Medulla oblongata (tissue), 1 donor: ENCODE data around the gene VTI1A.

ENCODE experiments used
- DNase-seq: peaks from one replicate; pipeline ENCODE4 v3.0.0-alpha.2; 2015; ENCODE audit errors: extremely low spot score

VTI1A gene

DNA sequence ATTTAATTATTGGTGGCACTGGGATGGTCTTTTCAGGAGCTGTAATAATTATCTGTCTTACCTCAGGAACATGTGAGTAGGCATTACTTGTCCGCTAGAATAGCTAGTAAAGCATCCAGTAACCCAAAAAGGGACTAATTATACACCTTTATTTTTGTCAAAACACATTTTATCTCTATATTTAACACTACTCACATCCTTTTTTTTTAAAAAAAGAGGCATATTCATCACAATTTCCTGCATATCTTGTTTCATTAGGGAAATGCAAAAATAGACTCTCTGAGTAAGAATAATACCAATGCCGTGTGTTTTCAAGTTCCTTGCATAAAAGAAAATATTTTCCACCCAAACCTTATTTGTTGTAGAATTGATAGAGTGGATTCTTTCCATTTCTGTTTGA lies 99.5 kb downstream of the VTI1A start:
- DNase-seq = no peak

DNA sequence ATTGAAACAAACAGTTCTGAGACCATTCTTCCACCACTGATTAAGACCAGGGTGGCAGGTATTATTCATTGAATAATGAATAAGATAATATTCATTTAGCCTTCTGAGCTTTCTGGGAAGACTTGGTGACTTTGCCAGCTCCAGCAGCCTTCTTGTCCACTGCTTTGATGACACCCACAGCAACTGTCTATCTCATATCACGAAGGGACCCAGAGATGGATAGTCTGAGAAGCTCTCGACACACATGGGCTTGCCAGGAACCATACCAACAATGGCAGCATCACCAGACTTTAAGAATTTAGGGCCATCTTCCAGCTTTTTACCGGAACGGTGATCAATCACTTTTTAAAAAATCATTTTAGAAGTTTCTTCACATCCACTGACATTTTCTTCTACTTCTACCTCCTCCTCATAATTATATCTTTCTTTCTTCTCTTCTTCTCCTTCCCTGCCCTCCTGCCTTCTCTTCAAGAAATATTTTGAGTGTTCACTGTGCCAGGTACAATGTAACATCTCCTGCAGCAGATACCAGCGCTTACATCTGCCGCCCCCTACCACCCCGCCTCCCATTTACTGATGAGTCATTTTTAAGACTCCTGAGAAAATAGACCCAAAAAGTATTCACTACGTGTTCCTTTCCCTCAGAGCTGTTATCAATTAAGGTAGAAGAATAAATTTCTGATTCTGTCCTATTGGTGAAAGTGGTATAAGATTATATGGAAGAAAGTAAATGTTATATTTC lies 101.7 kb downstream of the VTI1A start:
- DNase-seq = no peak

DNA sequence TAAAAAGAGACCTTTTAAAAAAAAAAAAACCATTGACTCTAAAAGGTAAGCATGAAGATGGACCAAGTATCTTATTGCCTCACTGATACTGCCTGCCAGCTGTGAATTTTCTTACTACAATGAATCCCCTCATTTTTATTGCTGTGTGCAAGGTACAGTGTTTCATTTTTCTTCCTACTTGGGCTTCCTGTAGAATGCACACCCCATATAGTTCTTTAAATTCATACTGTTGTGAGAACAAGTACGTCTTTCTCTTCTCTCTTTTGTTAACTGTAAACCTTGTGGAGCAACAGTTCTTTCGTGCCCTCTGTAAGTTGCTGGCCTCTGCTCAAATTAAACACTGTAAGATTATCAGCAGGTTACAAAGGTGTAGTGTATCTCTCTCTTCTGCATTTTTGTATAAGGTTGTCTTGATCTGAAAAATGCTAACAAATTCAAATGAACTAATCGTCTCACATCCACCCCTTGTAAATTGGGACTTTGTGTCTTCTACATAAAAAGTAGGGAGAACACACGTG lies 105.6 kb downstream of the VTI1A start:
- DNase-seq = no peak

DNA sequence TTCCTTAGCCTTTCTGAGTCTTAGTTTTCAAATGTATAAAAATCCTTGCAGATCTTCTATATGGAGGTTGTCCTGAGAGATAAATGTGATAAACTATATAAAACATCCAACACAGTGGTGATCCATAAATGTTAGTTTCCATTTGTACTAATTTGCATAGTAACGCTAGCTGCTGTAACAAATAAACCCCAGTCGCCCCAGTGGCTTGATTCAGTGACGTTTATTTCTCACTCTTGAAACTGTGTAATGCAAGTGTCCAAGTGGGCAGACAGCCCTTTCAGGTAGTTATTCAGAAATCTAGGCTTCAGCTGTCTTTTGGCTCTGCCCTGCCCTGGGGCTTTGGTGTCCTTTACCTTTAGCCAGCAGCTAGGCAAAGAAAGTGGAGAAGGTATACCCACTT lies 106.3 kb downstream of the VTI1A start:
- DNase-seq = no peak

DNA sequence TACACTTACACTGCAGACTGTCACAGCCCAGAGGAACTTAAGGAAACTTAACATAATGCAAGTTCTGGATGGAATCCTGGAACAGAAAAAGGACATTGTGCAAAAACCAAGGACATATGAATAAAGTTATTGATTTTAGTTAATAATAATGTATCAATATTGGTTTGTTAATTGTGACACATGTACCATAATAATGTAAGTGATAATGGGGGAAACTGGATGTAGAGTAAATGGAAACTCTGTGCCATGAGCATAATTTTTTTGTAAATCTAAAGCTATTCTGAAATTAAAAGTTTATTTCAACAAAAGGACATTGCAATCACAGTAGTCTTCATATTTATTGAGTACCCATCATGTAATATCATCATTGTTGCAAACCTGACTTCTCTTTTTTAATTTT lies 107.2 kb downstream of the VTI1A start:
- DNase-seq = no peak

DNA sequence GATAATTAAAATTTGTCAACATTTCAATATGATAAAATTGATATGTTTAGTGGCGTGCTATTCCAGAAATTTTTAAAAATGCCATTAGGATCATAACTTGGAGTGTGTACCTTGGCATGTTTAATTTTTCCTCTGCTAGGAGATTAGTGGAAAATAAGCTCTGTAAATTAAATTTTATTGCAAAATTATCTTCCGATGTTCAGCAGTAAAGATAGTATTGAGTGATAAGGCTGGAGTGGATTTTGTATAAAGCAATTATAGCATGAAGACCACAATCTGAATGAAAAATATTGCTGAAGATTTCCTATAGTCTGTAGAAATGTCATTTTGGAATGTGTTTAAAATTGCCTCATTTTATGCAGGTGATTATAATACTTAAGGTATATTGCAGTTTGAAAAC lies 110.2 kb downstream of the VTI1A start:
- no peak for DNase-seq

DNA sequence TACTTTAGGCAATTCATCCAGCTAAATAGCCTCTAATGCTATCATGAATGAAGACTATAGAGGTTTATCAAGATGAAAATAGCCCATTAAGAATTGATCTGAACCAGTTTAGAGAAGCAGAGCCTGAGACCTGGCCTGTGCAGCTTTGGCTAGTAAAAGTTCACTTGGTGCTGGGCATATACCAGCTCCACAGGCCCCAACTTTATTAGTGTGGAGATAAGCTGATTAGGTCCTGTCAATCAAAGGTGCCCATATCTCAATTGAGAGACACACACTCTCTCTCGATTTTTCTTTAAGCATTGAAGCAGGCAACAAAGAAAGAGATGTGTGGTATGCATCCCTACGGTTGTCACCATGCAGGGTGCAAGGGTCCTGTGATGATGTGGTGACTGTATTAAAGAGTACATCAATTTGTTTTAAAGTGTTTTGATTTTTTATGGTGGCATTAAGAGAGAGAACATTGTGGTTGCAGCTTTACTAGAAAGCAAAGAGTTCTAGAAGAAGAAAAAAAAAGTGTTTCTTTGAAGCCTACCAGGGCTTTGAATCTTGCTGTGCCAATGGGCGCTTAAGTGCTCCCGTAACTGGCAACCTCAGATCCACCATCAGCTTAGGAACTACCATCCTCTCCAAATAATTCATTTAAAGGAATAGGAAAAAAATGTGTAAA lies 111.6 kb downstream of the VTI1A start:
- no peak for DNase-seq

DNA sequence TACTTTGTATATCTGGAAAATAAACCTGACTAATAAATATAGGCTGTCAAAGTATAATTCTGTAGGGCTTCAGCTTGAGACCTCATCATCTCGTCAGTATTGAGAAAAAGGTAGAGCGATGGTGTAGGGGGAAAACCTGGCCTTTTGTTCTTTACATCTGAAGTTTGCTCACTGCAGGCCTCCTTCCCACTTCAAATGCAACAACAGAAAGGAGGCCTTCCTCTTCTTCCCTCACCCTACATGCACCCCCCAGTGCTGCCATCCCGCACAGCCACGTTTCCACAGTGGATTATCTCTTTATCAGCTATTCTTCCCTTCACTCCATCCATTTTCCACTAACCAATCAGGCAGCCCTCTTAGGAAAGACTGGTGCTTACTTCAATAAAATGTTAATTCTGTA lies 112.3 kb downstream of the VTI1A start:
- no peak for DNase-seq

DNA sequence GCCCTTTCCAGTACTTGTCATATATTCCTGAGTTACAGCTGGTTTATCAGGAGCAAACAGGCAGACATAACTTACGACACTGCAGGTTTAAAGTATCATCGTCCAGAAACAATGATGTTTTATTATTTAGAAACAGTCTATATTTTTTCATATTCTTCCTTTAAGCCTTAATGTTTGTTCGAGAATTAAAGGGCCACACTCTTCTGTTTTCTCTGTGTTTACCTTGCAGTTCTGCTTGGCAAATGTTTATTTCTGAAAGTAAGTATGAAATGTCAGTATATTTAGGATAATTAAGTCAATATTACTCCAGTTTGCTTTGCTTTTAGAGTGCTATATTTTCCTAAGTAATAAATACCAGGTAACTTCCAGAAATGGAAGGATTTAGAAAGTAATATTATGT lies 115.1 kb downstream of the VTI1A start:
- DNase-seq = no peak

DNA sequence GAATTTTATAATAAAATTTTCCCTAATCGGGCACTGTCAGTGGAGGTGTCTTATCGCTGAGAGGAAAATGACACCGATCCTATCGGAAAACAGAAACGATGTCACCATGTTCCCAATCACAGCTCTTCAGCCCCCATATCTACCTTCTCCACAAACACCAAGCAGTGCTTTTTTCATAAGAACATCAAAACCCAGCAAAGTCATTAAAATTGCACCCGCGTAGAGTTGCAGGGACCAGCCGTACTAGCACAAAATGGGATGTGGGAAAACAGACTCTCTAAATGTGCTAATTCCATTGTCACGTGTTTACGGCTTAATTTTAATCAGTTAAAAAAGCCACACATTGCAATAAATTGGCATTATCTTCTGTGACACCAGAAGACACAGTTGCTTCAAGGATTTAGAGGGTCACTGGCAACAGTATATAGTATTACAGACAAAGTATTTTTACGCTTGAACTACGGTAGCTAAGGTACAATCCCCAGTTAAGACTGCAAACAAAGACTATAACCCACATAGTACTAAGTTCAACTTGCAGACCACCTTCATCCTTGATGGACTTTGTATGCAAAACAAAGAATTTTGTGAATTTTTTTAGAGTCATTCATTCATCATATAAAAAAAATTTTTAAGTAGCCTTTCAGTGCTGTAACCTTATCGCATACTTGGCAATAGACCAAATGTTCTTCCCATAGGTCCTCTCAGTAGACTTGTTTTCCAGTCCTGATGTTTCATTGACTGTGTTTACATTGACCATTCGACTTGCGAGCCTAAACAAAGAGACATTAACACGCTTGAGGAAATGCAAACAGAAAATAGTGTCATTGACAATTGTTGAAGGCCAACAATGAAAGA lies 116.0 kb downstream of the VTI1A start:
- DNase-seq = peak; percentile 18

DNA sequence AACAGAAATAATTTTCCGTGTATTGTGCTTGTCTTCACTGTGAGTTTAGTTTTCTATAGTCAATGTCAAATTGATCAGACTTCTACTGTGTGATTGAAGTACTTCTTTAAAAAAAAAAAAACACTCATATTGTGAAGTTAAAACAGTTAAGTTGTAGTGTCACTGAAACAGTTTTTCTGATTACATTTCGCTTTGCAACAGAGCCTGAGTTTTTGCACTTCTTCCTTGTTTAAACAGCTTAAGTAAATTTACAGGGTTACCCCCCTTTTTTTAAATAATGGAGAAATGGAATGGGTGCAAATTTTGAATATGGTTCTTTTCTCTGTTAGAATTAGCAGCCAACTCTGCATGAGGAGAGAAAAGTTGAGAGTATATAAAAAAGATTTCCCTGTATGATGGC lies 117.3 kb downstream of the VTI1A start:
- DNase-seq = no peak

DNA sequence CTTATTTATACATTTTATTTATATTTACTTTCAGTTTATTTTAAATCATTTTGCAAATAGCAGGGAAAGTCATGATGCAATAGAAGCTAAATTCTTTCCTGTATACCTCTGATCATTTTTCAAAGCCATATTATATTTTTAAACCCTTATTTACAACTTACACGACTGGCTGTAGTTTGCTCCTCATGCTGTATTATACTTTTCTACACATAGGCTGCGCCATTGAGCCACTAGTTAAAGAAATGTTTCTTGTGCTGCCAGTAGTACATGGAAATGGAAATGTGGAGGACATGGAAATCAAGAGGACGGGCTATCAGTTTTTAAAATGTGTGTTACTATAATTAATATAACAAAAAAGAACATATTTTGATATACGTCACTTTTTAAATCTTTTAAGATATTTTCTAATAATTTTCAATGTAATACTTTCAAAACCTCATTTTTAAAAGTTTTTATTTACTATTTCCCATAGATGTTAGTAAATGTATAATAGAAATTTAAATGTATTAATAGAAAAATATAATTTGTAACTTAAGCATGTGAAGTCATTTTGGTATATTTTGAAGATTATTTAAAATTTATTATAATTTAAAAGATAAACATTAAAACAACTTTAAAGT lies 118.5 kb downstream of the VTI1A start:
- peak; percentile 83 for DNase-seq

DNA sequence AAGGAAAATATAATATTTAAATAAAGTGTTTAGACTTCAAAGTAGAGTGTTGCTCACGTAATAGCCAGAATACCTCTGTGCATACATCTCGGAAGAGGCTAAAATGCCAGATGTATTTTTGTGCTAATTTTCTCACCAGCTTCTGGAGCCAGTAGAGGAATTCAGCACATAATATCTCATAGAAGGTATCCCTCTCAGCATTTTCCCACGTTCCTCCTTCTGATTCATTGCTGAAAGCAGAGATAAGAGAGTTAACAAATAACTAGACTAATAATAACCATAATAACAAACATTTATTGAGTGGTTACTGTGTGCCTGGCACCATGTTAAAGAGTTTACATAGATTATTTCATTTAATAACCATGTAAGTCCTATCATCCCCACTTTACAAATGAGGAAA lies 123.6 kb downstream of the VTI1A start:
- DNase-seq = no peak

DNA sequence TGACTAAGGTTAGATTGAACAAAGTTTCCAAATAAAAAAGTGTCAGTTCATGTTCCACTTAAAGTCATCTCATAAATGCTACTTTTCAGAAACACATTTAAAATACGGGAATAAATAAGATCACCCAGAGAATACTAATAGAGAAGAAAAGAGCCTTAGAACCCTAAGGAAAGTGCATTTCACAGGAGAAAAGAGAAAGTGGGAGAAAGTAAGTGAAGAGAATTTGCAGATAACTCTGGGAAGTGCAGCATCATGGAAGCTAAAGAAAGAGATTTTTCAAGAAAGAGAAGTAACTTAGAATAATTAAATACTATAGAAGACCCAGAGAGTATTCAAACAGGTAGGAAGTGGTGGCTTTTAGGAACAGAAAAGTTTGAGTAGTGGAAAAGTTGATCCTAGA lies 132.6 kb downstream of the VTI1A start:
- DNase-seq = no peak

DNA sequence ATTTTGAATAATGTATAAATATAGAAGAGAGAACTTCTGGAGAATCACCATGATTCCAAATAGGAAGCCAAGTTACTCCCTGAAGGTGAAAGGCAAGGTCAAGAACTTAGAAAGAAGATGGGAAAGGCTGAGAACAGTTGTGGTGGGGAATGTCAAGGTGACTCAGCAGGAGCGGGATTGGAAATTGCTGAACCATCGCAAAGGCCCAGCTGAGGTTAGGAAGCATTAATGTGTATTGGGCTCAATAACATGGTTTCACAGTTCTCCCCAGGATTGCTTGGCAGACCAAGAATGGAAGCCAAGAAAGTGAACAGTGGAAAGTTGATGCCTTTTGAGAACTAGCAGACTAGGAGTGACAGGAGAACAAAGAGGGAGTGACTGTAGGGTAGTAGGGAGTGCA lies 133.3 kb downstream of the VTI1A start:
- DNase-seq = no peak

DNA sequence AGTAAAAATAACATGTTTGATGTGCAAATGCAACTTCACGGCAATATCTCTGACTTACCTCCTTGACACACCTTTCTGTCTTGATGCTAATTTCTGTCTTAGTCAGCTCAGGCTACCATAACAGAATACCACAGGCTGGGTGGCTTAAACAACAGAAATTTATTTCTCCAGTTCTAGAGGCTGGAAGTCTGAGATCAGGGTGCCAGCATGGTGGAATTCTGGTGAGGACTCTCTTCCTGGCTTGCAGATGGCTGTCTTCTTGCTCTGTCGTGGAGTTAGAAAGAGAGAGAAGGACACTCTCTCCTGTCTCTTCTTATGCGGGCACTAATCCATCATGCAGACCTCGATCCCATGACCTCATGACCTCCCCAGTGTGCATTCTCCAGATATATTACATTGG lies 134.9 kb downstream of the VTI1A start:
- no peak for DNase-seq

DNA sequence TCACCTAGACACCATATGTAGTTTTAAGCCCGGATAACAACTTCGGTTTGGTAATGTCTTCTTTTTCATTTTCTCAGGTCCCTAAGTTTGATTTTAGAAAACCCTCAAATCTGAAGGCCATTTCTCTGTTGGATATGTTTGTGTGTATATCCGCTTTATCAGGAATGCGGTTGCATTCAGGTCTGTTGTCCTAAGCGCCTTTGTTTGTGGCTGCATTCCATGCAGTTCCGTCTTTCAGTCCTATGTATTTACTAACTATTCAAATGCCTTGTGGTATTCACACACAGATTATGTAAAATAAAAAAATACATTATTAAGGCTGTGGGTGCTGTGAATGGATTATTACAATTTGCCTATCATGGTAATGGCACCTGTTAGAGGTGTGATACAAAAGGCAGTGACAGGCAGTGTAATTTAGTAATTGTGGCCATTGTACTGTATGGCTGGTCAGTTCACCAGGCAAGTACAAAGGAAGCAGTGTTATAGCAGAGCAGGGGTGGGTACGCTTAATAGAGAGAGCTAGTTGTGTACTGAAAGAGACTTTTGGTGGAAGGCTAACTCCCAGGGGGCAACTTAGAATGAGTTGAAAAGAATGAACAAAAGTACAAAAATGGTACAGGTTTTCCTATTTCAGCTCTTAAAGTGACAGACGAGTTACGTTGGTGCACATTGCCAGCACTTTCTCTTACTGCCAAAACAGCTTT lies 136.4 kb downstream of the VTI1A start:
- DNase-seq = peak; percentile 50

DNA sequence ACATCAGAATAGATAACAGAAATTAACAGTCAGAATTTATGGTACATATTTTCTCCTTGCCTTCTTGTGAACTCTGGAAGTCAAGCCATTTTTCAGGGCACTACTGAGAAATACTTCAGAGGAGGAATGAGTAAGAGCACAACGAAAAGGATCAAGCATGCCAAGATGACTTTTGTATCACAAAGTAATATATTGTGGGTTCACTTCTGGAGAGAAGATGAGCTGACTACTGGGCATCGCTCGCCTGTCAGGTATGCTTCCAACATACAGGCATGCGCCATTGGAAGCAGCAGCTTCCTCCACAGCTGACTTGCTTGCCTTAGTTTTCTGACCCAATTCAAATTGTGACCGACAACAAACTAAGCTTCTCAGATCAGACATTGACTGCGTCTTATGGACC lies 137.3 kb downstream of the VTI1A start:
- no peak for DNase-seq

DNA sequence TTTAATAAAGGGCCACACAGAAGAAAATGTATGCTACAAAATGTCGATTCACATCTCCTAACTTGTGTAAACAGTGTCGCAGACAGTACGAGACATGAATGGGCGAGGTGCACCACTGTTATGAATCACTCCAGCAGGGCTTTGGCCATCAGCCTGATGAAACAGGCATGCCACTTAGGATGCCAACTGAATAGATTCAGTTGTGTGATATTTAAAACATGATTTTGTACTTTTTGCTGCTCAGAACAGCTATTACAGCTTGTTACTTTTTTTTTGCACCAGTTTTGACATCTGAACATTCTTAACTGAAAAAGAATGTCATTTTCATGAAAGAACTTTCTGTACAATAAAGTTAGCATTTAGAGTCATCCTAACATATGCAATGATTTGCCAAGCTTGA lies 138.1 kb downstream of the VTI1A start:
- no peak for DNase-seq

DNA sequence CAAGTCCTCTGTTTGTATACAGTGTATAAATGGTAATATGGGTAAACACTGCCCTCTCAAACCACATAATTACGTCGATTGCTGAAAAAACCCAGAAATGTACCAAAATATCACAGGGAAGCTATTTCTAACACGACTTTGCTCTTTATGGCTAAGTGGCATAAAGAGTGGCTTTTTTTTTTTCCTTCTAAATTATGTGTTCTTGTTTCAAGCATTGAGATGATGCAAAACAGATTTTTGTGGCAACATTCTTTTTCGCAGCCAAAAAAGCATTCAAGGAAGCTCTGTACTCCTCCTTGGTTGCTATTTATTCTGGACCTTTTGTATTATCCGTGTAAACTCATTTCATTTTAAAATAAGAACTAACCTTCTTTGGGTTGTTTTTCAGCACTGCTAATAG lies 138.9 kb downstream of the VTI1A start:
- DNase-seq = no peak

DNA sequence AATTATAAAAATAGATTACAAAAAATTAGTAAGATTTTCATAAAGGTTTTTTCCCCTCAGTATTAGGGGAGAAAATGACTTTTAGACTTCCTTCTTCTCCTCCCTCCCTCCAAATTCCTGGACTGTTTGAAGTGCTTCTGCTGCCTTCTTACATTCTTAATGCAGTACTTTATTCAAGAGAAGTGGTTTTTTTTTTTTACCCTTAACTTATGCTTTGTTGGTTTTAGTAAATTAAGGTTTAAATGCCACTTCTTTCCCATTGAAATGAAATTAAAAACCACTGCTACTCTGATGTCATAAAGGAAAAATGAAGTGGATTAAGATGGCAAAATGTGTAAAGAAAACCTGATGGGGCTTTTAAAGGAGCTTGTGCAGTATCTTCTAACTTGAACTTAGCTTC lies 140.7 kb downstream of the VTI1A start:
- DNase-seq = no peak
